GM12892 (cell line): ENCODE data around the gene TOR4A.

ENCODE experiments used
- POLR2A ChIP-seq: IDR thresholded peaks from 2 replicates; pipeline ENCODE4 v1.6.1; 2011; ENCODE audit warnings: low read depth, low read length, control low read depth
- POLR2AphosphoS5 ChIP-seq: IDR thresholded peaks from 2 replicates; pipeline ENCODE4 v1.6.1; 2011; ENCODE audit warnings: low read depth, low read length, control low read depth
- TAF1 ChIP-seq: IDR thresholded peaks from 2 replicates; pipeline ENCODE4 v1.6.1; 2011; ENCODE audit warnings: low read depth, mild to moderate bottlenecking, control low read depth, low read length, borderline replicate concordance

DNA sequence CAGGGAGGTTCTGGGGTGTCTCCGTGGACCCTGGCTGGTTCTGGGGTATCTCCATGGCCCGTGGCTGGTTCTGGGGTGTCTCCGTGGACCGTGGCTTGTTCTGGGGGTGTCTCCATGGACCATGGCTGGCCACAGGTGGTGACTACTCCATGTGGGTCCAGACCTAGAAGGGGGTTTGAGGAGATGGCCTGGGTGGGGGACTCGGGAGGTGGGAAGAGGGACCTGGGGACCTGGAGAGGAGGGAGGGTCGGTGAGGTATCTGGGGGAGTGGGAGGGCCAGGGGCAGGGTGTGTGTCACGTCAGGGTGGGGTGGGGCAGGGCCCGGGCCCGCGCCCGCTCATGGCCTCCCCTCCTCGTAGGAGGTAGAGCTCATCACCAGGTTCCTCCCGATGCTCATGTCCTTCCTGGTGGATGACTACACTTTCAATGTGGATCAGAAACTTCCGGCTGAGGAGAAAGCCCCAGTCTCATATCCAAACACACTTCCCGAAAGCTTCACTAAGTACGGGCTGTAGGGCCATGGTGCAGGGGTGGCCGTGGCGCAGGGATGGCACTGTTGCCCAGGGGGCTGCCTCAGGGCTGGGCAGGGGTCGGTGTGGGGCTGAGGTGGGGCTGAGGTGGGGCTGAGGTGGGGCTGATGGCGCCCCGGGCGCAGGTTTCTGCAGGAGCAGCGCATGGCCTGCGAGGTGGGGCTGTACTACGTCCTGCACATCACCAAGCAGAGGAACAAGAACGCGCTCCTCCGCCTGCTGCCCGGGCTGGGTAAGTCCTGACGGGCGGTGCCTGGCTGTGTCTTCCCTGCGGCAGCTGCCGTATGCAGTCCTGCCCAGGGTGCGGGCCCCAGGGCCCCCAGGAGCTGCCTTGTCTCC lies 10.7 kb upstream of the TOR4A start:
- TF ChIP-seq TAF1, result no peak
- no peak for TF ChIP-seq POLR2AphosphoS5
- no peak for TF ChIP-seq POLR2A
